Breast epithelium (tissue), 4 donors: ENCODE measurements around the gene CENPX. TPM values are rescaled to one million over a fixed set of nuclear protein-coding genes. Genes with fewer than 3 reads are reported as not detected.

Experiments
- DNase-seq, 2 donors: peaks; one replicate each; pipeline ENCODE4 v3.0.0-alpha.2; 2019; ENCODE audit warnings: low spot score in 2 of 2
- H3K27ac ChIP-seq, 2 donors: fragments of 200-600 bp; sonication (generic) in 1 of 2; one replicate each; pipeline ENCODE4 v1.5.1; 2016 to 2019; ENCODE audit warnings: mild to moderate bottlenecking in 1 of 2
- H3K27me3 ChIP-seq, 2 donors: fragments of 200-600 bp; sonication (generic) in 1 of 2; one replicate each; pipeline versions ENCODE4 v1.5.1 to v1.6.0; 2017 to 2019; ENCODE audit warnings: control low read depth in 1 of 2, mild to moderate bottlenecking in 1 of 2
- H3K36me3 ChIP-seq: fragments of 200-600 bp; one replicate; pipeline ENCODE4 v1.5.1; 2019
- H3K4me1 ChIP-seq, 2 donors: fragments of 200-600 bp; sonication (generic); one replicate each; pipeline ENCODE4 v1.5.1; 2016 to 2019; ENCODE audit warnings: control low read depth in 1 of 2
- H3K4me3 ChIP-seq, 3 donors: fragments of 200-600 bp; sonication (generic); 1 replicate in 2 of 3; 2 replicates in 1 of 3; pipeline ENCODE4 v1.5.1; 2016 to 2019; ENCODE audit warnings: mild to moderate bottlenecking in 3 of 3, moderate library complexity in 2 of 3
- H3K9me3 ChIP-seq, 2 donors: fragments of 200-600 bp; sonication (generic) in 1 of 2; one replicate each; pipeline ENCODE4 v1.5.1; 2016 to 2019; ENCODE audit warnings: control low read depth in 1 of 2
- POLR2A ChIP-seq: fragments of 450-650 bp; IDR thresholded peaks from one replicate; pipeline ENCODE4 v1.6.1; 2016; ENCODE audit warnings: antibody characterized with exemption, mild to moderate bottlenecking, moderate library complexity
- POLR2AphosphoS5 ChIP-seq, 3 donors: sonication (generic); formaldehyde crosslinking; IDR thresholded peaks; one replicate each; pipeline ENCODE4 v1.6.1; 2017; ENCODE audit warnings: antibody characterized with exemption in 3 of 3
- intact Hi-C: fragments of 100-400 bp; cut with DNase I; formaldehyde crosslinking; loops from one replicate; pipeline ENCODE4 v1.15.1; 2023; ENCODE audit warnings: low total_unique reads
- total RNA-seq, 3 donors: library from RNA; depleted of rRNA; stranded (reverse); fragments of >200 nt; gene quantifications; one replicate each; pipeline ENCODE4 v1.1.0, GENCODE V29; 2016
- TF ChIP-seq, protein P1 (sequence below), 3 donors: fragments of 450-650 bp; IDR thresholded peaks; one replicate each; pipeline ENCODE4 v1.5.1; 2016 to 2017; ENCODE audit warnings: antibody characterized with exemption in 3 of 3, mild to moderate bottlenecking in 3 of 3, moderate library complexity in 3 of 3

CENPX gene
- total RNA-seq, 3 donors from 2014 or later = 79.5 to 94.7 (median 92.5) TPM

DNA sequence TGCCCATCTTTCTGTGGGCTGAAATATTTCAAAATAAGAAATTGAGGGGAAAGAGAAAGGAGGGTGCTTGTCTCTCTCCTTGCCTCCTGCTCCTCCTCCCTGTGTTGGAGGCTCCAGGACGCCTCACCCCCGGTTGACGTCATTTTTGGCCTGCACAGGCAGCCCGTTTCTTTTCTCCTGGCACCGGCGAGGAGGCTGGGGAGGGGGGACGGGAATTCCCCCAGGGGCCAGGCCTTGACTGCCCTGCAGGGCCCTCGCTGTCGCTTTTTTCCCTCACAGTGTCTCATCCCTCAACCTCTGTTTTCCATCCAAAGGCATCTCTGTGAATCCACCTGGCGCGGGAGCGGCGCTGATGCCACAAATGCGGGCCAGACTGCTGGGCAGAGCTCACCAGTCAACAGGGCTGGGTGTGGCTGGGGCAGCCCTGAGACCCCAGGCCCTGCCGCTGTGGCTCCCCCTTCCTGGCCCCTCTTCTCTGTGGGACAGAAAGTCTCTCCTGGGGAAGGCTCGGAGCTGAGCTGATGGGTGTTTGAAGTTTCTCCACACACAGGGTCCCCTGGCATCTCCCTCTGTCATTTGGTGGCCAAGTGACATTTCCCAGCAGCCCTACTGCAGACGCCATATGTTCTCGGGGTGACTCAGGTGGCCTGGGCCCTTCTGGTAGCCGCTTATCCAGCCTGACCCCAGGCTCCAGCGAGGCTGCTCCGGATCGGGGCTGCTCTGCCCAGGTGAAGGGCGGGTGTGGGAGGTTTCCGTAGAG, 16.0 kb downstream of the CENPX start:
- H3K4me3 ChIP-seq = no peak overlapping the region
- intact Hi-C loops = loop anchor here (5.0 kb wide), 1 partner anchor 114 kb away; the partner anchor contains the start of genes ALYREF and ANAPC11
- H3K4me1 ChIP-seq = peaks cover 4 to 8% of the 10 kb centered on the region in 2 donors
- no peaks in the 10 kb centered on the region for H3K9me3 ChIP-seq
- no peaks in the 10 kb centered on the region for H3K27me3 ChIP-seq
- DNase-seq = no peak
- no peaks in the 10 kb centered on the region for H3K36me3 ChIP-seq
- TF ChIP-seq POLR2A = no peak
- TF ChIP-seq POLR2AphosphoS5 (IDR thresholded peaks at IDR 0.05) = no peak
- TF ChIP-seq, protein P1, sequence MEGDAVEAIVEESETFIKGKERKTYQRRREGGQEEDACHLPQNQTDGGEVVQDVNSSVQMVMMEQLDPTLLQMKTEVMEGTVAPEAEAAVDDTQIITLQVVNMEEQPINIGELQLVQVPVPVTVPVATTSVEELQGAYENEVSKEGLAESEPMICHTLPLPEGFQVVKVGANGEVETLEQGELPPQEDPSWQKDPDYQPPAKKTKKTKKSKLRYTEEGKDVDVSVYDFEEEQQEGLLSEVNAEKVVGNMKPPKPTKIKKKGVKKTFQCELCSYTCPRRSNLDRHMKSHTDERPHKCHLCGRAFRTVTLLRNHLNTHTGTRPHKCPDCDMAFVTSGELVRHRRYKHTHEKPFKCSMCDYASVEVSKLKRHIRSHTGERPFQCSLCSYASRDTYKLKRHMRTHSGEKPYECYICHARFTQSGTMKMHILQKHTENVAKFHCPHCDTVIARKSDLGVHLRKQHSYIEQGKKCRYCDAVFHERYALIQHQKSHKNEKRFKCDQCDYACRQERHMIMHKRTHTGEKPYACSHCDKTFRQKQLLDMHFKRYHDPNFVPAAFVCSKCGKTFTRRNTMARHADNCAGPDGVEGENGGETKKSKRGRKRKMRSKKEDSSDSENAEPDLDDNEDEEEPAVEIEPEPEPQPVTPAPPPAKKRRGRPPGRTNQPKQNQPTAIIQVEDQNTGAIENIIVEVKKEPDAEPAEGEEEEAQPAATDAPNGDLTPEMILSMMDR (IDR thresholded peaks at IDR 0.05) = no peak
- H3K27ac ChIP-seq = no peak overlapping the region

DNA sequence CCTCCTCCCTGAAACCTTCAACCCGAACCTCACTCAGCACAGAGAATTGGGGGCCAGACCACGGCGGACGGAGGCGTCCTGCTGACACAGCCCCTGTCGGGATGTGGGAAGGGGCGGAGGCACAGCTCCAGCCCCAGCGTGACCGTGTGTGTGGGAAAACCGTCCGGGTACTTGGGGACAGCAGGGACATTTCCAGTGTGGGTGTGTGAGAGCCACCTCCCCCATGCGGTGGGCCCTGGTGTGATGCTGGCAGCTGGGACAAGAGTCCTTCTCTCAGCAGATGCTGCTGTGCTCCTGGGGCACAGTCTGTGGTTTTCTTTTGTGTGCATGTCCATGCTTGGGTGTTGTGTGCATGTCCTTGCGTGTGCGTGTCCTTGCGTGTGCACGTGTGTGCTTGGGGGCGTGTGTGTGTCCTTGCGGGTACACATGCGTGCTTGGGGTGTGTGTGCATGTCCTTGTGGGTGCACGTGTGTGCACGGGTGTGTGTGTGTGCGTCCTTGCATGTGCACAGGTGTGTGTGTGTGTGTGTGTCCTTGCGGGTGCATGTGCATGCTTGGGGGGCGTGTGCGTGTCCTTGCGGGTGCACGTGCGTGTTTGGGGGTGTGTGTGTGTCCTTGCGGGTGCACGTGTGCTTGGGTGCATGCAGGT, 16.9 kb downstream of the CENPX start:
- Histone ChIP-seq H3K36me3 (no peaks in the 10 kb centered on the region), H3K27me3 (no peaks in the 10 kb centered on the region), H3K4me3 (no peak overlapping the region), H3K27ac (no peak overlapping the region), H3K4me1 (peaks cover 4 to 8% of the 10 kb centered on the region in 2 donors), H3K9me3 (no peaks in the 10 kb centered on the region)
- intact Hi-C loops = loop anchor here (5.0 kb wide), 1 partner anchor 114 kb away; the partner anchor contains the start of genes ALYREF and ANAPC11
- TF ChIP-seq POLR2A = no peak
- TF ChIP-seq POLR2AphosphoS5 (IDR thresholded peaks at IDR 0.05) = no peak
- TF ChIP-seq, protein P1 (IDR thresholded peaks at IDR 0.05) = no peak
- no peak for DNase-seq

DNA sequence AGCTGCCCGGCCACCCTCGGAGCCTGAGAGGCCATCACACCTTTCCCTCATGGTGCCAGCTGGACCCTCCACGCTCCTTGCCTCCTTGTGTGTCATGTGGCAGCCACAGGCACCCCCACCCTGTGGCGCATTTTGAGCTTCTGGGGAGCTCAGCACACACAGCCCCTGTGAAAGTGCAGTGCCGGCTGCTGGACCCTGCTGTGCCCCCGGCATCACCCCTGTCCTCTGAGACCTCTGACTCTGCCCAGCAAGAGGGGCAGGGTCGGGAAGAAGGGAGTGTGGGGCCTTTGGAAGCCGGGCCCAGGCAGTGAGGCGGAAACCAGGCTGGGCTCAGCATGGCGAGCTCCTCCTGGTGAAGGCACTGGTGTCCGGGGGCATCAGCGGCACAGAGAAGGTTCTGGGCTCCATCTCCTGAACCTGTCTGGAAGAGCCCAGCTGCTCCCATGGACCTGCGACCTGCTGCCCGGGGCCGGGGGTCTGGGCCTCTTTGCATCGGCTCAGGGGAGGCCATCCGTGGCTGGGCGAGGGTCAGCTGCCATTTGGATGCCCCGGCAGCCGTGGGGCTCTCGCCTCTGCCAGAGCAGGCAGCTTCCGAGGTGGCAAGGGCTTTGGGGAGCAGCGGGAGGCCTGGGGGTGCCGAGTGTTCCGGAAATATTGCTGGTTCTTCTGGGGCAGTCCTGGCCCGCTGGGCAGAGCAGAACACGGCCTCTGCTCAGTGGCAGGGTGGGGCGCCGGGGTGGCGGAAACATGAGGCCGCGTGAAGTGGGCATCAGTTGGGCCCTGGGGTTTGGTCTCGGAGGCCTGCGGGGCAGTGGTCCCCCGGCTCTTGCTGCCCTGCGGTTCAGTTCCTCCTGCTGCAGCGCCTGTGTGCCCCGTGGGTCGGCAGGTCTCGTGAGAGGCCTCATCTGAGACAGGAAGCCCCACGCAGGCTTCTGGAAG, 17.9 kb downstream of the CENPX start:
- Histone ChIP-seq H3K27me3 (no peaks in the 10 kb centered on the region), H3K9me3 (no peaks in the 10 kb centered on the region), H3K4me1 (peaks cover 4 to 8% of the 10 kb centered on the region in 2 donors), H3K36me3 (no peaks in the 10 kb centered on the region), H3K27ac (peak overlapping the region in 1 of 2 donors; percentile 65), H3K4me3 (no peak overlapping the region)
- intact Hi-C loops = loop anchor here (5.0 kb wide), 2 partner anchors 112 to 647 kb away; partner anchors contain the start of genes ALYREF and ANAPC11
- no peak for DNase-seq
- TF ChIP-seq POLR2AphosphoS5 (IDR thresholded peaks at IDR 0.05) (no peak), POLR2A (no peak)
- TF ChIP-seq, protein P1 (IDR thresholded peaks at IDR 0.05) = no peak

DNA sequence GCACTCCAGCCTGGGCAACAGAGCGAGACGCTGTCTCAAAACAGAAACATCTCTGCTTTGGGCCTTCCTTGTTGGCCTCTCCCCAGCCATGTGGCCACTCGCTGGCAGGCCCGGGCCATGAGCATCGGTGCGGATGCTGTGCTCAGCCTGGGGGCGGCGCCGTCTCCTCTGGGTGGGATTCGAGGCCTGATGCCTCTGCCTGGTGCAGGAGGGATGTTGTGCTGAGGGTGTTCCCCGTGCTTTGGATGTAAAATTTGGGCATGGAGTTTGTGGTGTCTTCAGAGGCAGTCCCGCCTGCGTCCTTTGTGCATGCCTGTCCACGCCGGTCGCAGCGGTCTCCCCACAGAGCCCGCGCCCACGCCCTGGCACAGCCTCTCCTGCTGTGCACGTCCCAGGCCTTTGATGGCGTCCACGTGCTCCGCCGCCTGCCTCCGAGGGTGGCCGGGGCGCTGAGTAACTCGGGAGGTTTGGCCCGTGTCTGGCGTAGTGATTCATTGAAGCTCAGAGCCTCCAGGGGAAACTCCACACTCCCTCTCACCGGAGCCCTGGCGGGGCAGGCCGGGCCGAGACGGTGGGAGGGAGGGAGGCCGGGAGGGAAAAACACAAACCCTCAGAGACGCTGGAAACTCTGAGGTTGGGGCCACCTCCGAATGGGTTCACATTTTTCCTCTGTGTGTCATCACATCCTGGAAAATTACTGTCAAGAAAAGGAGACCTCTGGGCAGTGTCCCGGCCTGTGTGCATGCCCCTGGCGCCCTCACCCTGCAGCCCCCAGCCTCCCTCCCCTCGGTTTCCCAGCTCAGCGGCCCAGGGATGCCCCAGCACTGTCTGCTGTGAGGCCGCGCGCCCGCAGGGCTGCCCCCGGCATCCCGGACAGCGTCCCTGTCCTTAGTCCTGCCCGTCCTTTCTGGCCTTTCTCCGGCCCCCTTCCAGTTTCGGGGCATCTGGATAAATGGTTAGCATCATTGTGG, 19.0 kb downstream of the CENPX start:
- no peaks in the 10 kb centered on the region for H3K36me3 ChIP-seq
- H3K4me3 ChIP-seq = peak overlapping the region in 2 of 3 donors; percentile 16 to 46
- intact Hi-C loops = loop anchor here (5.0 kb wide), 1 partner anchor 646 kb away; no protein-coding TSS in a partner anchor
- TF ChIP-seq, protein P1 (IDR thresholded peaks at IDR 0.05) = no peak
- TF ChIP-seq POLR2AphosphoS5 (IDR thresholded peaks at IDR 0.05) = peak; percentile 10 to 75 (median 22)
- H3K4me1 ChIP-seq = peaks cover 4 to 8% of the 10 kb centered on the region in 2 donors
- H3K27me3 ChIP-seq = no peaks in the 10 kb centered on the region
- no peaks in the 10 kb centered on the region for H3K9me3 ChIP-seq
- DNase-seq = peak; percentile 70 to 86
- H3K27ac ChIP-seq = peak overlapping the region; percentile 52 to 65
